GM18519 (cell line): Measurements from ENCODE around the gene LRRC3C.

Source experiments
- ATAC-seq: cut with Tn5 transposase; IDR thresholded peaks from one replicate; pipeline ENCODE4 v1.9.1; 2021; ENCODE audit warnings: mild to moderate bottlenecking, moderate library complexity; ENCODE audit not compliant: unreplicated experiment, low FRiP score

Gene LRRC3C

GRCh38 chr17:39923836-39924690 lies 3.5 kb upstream of the LRRC3C start:
- ATAC-seq, result no peak

- ATAC-seq, result no peak
These were observed 2.9 kb upstream of the LRRC3C start for GRCh38 chr17:39924691-39925055.

- no peak for ATAC-seq
These were observed 2.0 kb upstream of the LRRC3C start for GRCh38 chr17:39925282-39926134.

GRCh38 chr17:39926135-39926587 lies 1.4 kb upstream of the LRRC3C start:
- ATAC-seq, result no peak

- no peak for ATAC-seq
These were observed 888 bp upstream of the LRRC3C start for GRCh38 chr17:39926588-39927100.

DNA sequence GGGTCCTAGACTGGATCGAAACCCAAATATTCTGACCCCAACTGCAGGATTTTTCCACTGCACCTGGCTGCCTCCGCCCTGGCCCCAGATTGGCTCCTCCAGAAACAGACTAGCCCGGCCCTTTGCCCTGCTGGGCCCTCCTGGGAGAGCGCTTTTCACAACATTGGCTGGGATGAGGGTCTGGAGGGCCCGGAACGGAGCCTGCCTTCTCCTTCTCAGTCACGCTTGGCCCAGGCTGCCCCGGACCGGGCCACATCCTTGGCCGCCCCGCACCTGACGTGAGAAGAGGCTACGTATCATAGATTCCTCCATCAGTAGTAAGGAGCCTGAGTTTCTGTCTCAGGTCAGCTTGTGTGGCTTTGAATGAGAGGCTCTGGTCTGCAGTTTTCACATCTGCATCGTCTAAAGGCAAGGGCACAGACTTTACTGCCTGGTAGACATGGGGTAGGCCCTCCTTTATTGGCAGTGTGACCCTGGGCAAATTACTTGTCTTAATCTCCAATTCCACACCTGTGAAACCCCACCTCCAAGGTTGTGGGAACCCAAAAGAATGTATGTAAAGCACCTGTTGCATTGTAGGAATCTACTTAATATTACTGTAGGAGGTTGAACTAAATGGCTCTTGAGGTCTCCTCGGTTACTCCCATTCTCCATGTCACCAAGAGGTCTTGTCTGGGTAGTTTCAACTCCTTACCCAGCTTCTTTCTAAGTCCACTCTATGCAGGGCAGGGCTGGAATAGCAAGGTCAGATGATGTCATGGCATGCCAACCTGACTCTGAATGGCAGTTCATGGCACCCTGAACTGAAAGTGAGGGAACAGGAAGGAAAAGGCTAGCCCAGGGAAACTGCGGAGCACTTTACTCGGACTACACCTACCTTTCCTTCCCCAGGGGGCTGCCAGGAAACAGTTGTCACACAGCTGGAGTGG lies 661 bp downstream of the LRRC3C start:
- ATAC-seq, result no peak

DNA sequence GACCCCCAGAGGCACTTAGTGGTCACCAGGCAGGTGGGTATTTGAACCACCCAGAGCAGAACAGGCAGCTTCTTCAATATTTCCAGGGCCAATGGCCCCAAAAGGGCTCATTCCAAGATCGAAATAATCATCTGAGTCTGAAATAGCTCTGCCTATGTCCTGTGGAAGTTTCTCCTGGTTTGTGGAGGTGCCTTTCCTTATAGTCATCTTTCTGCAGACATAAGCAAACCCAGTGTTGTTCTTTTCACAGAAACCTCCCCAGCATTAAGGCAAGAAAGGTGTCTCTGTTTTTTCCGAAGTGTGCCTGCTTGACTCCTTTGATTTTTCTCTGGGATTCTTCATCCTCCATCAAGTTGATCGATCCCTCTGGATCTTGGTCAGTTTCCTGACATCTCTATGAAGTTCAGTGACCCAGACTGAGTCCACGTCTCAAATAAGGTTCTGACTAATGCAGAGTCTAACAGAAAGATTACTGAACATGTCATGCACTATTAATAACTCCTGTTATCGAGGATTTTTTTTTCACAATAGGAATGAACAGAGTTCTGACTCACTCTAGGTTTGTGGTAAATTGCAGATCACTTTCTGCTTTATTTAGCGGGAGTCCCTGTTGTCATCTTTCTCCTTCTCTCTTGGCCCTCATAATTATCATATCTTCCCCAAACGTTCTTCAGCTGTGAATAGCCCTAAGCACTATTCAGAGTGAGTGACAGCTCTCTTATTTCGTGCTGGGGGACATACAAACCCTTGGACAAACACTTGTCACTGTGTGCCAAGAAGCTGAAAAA lies 1.5 kb downstream of the LRRC3C start:
- no peak for ATAC-seq

DNA sequence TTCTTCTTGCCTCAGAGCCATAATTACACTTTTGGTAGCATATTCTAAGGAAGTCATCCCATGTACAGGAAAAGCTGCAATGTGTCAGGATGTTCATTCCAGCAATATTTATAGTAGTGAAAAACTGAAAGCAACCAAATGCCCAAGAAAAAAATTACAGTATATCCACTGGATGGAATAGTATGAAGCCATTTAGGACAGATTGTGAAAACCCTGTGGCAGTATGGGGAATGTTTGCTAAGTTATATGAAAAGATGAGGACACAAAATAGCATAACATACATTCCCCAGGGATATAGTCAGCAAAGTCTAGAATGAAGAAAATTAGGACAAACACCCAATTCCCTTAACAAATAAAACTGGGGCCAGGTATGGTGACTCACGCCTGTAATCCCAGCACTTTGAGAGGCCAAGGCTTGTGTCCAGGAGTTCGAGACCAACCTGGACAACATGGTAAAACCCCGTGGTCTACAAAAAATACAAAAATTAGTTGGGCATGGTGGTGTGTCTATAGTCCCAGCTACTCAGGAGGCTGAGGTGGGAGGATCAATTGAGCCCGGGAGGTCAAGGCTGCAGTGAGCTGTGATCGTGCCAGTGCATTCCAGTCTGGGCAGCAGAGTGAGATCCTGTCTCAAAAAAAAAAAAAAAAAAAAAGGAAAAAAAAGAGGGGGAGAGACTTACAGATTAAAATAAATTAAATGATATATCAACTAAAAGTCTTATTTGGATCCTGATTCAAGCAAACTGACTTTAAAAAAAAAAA lies 2.3 kb downstream of the LRRC3C start:
- no peak for ATAC-seq

DNA sequence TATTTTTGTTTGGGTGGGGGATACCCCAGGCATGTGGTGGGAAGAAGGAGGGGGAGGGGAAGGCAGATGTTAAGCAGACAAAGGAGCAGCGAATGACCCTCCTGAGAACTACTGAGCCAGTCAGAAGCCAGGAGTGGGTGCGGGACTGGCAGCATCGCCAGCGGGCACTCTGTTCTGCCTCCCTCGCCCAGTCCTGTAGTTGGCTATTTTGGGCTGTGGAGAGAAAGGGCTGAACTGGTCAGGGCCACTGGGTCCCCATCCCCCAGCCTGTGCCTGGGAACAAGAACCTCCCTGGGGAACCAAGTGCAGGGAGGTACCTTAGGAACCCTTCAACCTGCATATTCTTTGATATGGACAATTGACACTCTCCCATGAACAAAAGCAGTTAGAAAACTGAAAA lies 6.4 kb downstream of the LRRC3C start:
- ATAC-seq, result no peak

GRCh38 chr17:39934324-39934723 lies 6.8 kb downstream of the LRRC3C start:
- no peak for ATAC-seq

DNA sequence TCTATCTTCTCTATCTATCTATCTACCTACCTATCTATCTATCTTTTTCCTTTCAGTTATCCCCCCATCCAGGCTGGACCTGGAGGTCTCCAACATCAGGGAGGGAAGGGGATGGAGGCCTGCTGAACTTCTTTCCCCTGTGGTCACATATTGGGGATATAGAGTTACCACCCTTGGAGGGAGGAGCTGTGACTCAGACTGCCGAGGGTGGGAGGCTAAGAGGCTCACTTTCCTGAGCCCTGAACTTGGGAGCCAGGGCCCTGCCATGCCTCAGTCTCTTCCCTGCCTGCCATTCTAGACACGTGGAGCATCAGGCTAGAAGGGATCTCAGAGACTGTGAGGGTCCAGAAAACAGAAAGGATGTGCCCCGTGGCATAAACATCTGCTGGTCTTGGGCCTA lies 8.4 kb downstream of the LRRC3C start:
- ATAC-seq, result no peak

GRCh38 chr17:39937447-39937846 lies 9.9 kb downstream of the LRRC3C start:
- no peak for ATAC-seq

GRCh38 chr17:39938140-39938869 lies 10.8 kb downstream of the LRRC3C start:
- ATAC-seq, result no peak

- ATAC-seq, result no peak
These were observed 11.6 kb downstream of the LRRC3C start for GRCh38 chr17:39939106-39939505.

DNA sequence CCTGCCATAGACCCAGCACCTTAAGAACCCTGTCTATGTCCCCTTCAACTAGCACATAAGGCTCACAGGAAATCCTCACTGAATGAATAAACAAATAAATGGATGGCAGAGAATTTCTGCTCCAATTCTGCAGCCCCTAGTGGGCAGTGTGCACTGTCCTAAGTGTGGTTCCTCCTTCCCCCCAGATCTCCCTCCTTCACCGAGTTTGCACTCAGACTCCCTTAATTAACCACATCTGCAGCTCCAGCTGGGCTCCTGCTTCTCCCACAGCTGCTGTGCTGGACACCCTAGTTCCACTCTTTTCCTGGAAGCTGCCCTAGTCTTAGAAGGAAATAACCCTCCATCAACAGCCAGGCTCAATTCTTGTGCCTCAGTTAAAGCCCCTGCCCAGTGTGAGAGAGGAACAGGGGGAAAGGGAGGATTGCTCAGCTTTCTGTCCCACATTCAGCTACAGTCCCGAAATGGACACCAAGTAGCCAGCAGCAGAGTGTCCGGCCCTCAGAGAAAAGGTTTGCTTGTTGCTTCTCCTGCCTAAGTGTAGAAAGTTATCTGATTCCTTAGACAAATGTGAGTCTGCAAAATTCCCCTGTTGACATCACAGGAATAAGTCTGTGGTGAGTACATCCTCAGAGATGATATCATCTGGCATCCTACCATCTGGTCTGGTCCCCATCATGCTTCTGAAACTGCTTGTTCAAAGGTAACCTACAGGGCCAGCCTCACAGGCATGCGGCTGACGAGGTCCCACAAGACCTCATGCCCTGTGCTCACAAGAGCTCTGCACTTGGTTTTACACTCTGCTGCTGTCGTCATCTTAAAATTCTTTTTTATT lies 12.3 kb downstream of the LRRC3C start:
- ATAC-seq, result no peak

GRCh38 chr17:39943702-39944392 lies 16.3 kb downstream of the LRRC3C start:
- ATAC-seq, result no peak

DNA sequence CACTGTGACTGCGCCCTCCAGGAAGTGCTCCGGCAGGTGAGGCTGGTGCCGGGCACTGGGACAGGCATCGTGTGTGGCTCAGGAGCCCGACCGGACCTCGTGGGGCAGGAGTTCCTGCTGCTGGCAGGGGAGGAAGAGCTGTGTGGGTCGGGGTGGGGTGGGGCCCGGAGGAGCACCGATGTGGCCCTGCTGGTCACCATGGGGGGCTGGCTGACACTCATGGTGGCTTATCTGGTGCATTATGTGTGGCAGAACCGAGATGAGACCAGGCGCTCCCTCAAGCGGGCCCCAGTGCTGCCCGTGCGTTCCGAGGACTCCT lies 16.8 kb downstream of the LRRC3C start:
- ATAC-seq, result no peak
